SU-DHL-6 (cell line): ENCODE data around the gene TPST2.

Experiments used
- H2AFZ ChIP-seq: fragments of 200-600 bp; sonication (generic); 2 replicates; pipeline ENCODE4 v1.6.1; 2014; ENCODE audit warnings: low read depth, mild to moderate bottlenecking, moderate library complexity, mixed read lengths, antibody characterized with exemption, low read length; ENCODE audit not compliant: severe bottlenecking
- H3F3A ChIP-seq: fragments of 200-600 bp; shearing (Covaris generic); 2 replicates; pipeline ENCODE4 v1.6.0; 2016; ENCODE audit warnings: antibody characterized with exemption, mild to moderate bottlenecking; ENCODE audit not compliant: insufficient read depth
- H3K27ac ChIP-seq: fragments of 200-600 bp; sonication (generic); 2 replicates; pipeline ENCODE4 v1.5.1; 2016; ENCODE audit warnings: low read depth, mild to moderate bottlenecking, low read length, moderate library complexity, mixed read lengths
- H3K27me3 ChIP-seq: fragments of 200-600 bp; sonication (generic), shearing (Covaris generic); 2 replicates; pipeline ENCODE4 v1.6.0; 2014; ENCODE audit warnings: mild to moderate bottlenecking, low read length
- H3K36me3 ChIP-seq: fragments of 200-600 bp; sonication (generic); 2 replicates; pipeline ENCODE4 v1.6.1; 2014; ENCODE audit warnings: mild to moderate bottlenecking, low read length, mixed read lengths
- H3K4me2 ChIP-seq: fragments of 300-600, 200-600 bp; shearing (Covaris generic), sonication (generic); 2 replicates; pipeline ENCODE4 v1.6.0; 2014; ENCODE audit warnings: low read length, low read depth, mild to moderate bottlenecking; ENCODE audit not compliant: poor library complexity, severe bottlenecking
- H3K4me3 ChIP-seq: fragments of 200-600 bp; sonication (generic); 2 replicates; pipeline ENCODE4 v1.5.1; 2014; ENCODE audit warnings: antibody characterized with exemption, low read length, mild to moderate bottlenecking, mixed read lengths; ENCODE audit not compliant: insufficient read depth, poor library complexity, severe bottlenecking
- H3K79me2 ChIP-seq: fragments of 200-600 bp; sonication (generic); 2 replicates; pipeline ENCODE4 v1.6.1; 2014; ENCODE audit warnings: mild to moderate bottlenecking, low read length, moderate library complexity; ENCODE audit not compliant: insufficient read depth
- H3K9ac ChIP-seq: fragments of 200-600 bp; sonication (generic); 2 replicates; pipeline ENCODE4 v1.7.0; 2014; ENCODE audit warnings: mild to moderate bottlenecking, low read length
- H3K9me2 ChIP-seq: fragments of 200-600 bp; sonication (generic); replicated peaks from 2 replicates; pipeline ENCODE4 v1.6.1; 2014; ENCODE audit warnings: low read length; ENCODE audit not compliant: insufficient read depth
- H3K9me3 ChIP-seq: fragments of 200-600 bp; sonication (generic); 2 replicates; pipeline ENCODE4 v1.6.1; 2014; ENCODE audit warnings: low read length, mixed read lengths; ENCODE audit not compliant: insufficient read depth
- H4K20me1 ChIP-seq: fragments of 200-600 bp; sonication (generic); 2 replicates; pipeline ENCODE4 v1.6.1; 2014; ENCODE audit warnings: low read depth, mild to moderate bottlenecking, antibody characterized with exemption, low read length, moderate library complexity, mixed read lengths
- EZH2phosphoT487 ChIP-seq: fragments of 200-600 bp; sonication (generic), shearing (Covaris generic); conservative IDR thresholded peaks from 2 replicates; pipeline ENCODE4 v1.6.1; 2018; ENCODE audit warnings: mild to moderate bottlenecking, antibody characterized with exemption, low read length, moderate library complexity, mixed read lengths
- TF ChIP-seq, protein P1 (sequence below): fragments of 200-600 bp; sonication (generic); IDR thresholded peaks from one replicate; pipeline ENCODE4 v1.5.1; 2017; ENCODE audit warnings: antibody characterized with exemption, mild to moderate bottlenecking, low read length, moderate library complexity; ENCODE audit not compliant: insufficient read depth, poor library complexity, severe bottlenecking

The TPST2 gene

GRCh38 chr22:26501996-26502395 is 87.9 kb downstream of the TPST2 start:
- no peak overlapping the region for H3K27ac ChIP-seq

DNA sequence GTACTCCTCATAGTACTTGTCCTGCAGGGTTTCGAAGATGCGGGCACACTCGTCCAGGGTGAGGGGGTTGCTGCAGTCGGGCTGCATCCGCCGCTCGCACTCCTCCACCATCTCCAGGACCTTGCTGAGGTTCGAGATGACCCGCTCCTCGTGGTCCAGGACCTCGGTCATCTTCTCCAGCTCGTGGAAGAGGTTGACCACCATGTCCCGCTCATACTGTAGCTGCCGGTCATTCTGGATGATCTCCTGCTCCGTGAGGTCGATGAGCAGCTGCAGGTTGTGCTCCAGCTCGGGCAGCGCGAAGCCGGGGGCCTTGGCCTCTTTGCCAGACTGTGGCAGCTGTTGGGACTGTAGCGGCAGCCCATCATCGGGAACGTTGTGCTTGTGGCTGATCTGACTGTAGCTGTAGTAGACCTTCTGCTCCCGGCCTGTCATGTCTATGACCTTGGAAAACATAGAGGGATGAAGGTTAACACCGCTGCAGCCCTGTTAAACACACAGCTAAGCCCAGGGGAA is 90.7 kb downstream of the TPST2 start:
- TF ChIP-seq EZH2phosphoT487, result no peak
- TF ChIP-seq, protein P1, sequence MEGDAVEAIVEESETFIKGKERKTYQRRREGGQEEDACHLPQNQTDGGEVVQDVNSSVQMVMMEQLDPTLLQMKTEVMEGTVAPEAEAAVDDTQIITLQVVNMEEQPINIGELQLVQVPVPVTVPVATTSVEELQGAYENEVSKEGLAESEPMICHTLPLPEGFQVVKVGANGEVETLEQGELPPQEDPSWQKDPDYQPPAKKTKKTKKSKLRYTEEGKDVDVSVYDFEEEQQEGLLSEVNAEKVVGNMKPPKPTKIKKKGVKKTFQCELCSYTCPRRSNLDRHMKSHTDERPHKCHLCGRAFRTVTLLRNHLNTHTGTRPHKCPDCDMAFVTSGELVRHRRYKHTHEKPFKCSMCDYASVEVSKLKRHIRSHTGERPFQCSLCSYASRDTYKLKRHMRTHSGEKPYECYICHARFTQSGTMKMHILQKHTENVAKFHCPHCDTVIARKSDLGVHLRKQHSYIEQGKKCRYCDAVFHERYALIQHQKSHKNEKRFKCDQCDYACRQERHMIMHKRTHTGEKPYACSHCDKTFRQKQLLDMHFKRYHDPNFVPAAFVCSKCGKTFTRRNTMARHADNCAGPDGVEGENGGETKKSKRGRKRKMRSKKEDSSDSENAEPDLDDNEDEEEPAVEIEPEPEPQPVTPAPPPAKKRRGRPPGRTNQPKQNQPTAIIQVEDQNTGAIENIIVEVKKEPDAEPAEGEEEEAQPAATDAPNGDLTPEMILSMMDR, result no peak
- Histone ChIP-seq H3K9me2 (no peaks in the 10 kb centered on the region), H3F3A (peaks cover 3% of the 10 kb centered on the region; the same call in 1 of the 2 replicates), H3K27me3 (no peaks in the 10 kb centered on the region), H3K9me3 (no peaks in the 10 kb centered on the region), H4K20me1 (no peaks in the 10 kb centered on the region), H2AFZ (no peak overlapping the region), H3K36me3 (peaks cover 41% of the 10 kb centered on the region), H3K79me2 (no peaks in the 10 kb centered on the region), H3K27ac (no peak overlapping the region), H3K4me2 (no peak overlapping the region), H3K9ac (no peak overlapping the region), H3K4me3 (no peak overlapping the region)

More at GRCh38 chr22:26501996-26502395, 87.9 kb downstream of the TPST2 start:
- H2AFZ ChIP-seq, result no peak overlapping the region
- peaks cover 39% of the 10 kb centered on the region for H3K36me3 ChIP-seq
- H3F3A ChIP-seq, result peaks cover 4% of the 10 kb centered on the region; the same call in 1 of the 2 replicates
- H3K9ac ChIP-seq, result no peak overlapping the region
- no peaks in the 10 kb centered on the region for H3K9me3 ChIP-seq
- H3K79me2 ChIP-seq, result no peaks in the 10 kb centered on the region
- no peak overlapping the region for H3K4me2 ChIP-seq
- no peaks in the 10 kb centered on the region for H3K27me3 ChIP-seq
- TF ChIP-seq, protein P1, result no peak
- no peak for TF ChIP-seq EZH2phosphoT487
- no peak overlapping the region for H3K4me3 ChIP-seq
- no peaks in the 10 kb centered on the region for H4K20me1 ChIP-seq
- H3K9me2 ChIP-seq, result no peaks in the 10 kb centered on the region

GRCh38 chr22:26496456-26496855 is 93.5 kb downstream of the TPST2 start:
- H3K4me2 ChIP-seq, result no peak overlapping the region

More at GRCh38 chr22:26496456-26496855, 93.5 kb downstream of the TPST2 start:
- no peaks in the 10 kb centered on the region for H3K79me2 ChIP-seq
- no peak overlapping the region for H3K9ac ChIP-seq
- H3K36me3 ChIP-seq, result peaks cover 24% of the 10 kb centered on the region
- no peak overlapping the region for H3K4me3 ChIP-seq
- H3F3A ChIP-seq, result no peaks in the 10 kb centered on the region; the same call in 1 of the 2 replicates
- no peaks in the 10 kb centered on the region for H3K9me2 ChIP-seq
- no peaks in the 10 kb centered on the region for H4K20me1 ChIP-seq
- no peaks in the 10 kb centered on the region for H3K9me3 ChIP-seq
- H2AFZ ChIP-seq, result no peak overlapping the region
- TF ChIP-seq, protein P1, result no peak
- TF ChIP-seq EZH2phosphoT487, result no peak
- no peaks in the 10 kb centered on the region for H3K27me3 ChIP-seq
- no peak overlapping the region for H3K27ac ChIP-seq
